HepG2 (cell line): Measurements from ENCODE around the gene NAXD. TPM values are rescaled to one million over a fixed set of nuclear protein-coding genes. Genes with fewer than 3 reads are reported as not detected.

Experiments used
- ATF2 ChIP-seq: sonication (generic); formaldehyde crosslinking; IDR thresholded peaks from 2 replicates; pipeline ENCODE4 v1.4.0; 2020; ENCODE audit warnings: missing genetic modification reagents
- ATF6 ChIP-seq: sonication (generic); formaldehyde crosslinking; conservative IDR thresholded peaks from 2 replicates; pipeline ENCODE4 v1.4.0; 2020; ENCODE audit warnings: missing genetic modification reagents
- BHLHE40 ChIP-seq: IDR thresholded peaks from 2 replicates; pipeline ENCODE4 v1.6.1; 2011; ENCODE audit warnings: low read length, improper control_type of control experiment
- CEBPB ChIP-seq: IDR thresholded peaks from 2 replicates; pipeline ENCODE4 v1.6.1; 2011; ENCODE audit warnings: low read depth, low read length, improper control_type of control experiment, borderline replicate concordance
- CREB1 ChIP-seq, 2 experiments: fragments of 450-650 bp in 1 of 2; IDR thresholded peaks; 2 replicates each; pipeline ENCODE4 v1.6.1; 2016 to 2017; ENCODE audit warnings: control low read depth in 1 of 2, mild to moderate bottlenecking in 1 of 2, missing compliant biosample characterization in 1 of 2, missing genetic modification characterization in 1 of 2
- FOXP4 ChIP-seq: sonication (generic); formaldehyde crosslinking; IDR thresholded peaks from 2 replicates; pipeline ENCODE4 v1.4.0; 2020; ENCODE audit warnings: missing genetic modification reagents
- KLF13 ChIP-seq: sonication (generic); formaldehyde crosslinking; IDR thresholded peaks from 2 replicates; pipeline ENCODE4 v1.4.0; 2020; ENCODE audit warnings: mild to moderate bottlenecking, missing genetic modification reagents
- LRRFIP1 ChIP-seq: sonication (generic); formaldehyde crosslinking; conservative IDR thresholded peaks from 2 replicates; pipeline ENCODE4 v1.4.0; 2020; ENCODE audit warnings: missing genetic modification reagents
- MXD4 ChIP-seq: IDR thresholded peaks from 2 replicates; pipeline ENCODE4 v1.6.1; 2016; ENCODE audit warnings: mild to moderate bottlenecking, missing biosample characterization, missing genetic modification reagents
- RBM22 ChIP-seq: fragments of 200-400 bp; formaldehyde crosslinking; optimal IDR thresholded peaks from 2 replicates; pipeline ENCODE3; 2017; ENCODE audit warnings: mild to moderate bottlenecking, low read length, moderate library complexity
- RFX1 ChIP-seq: fragments of 450-650 bp; IDR thresholded peaks from 2 replicates; pipeline ENCODE4 v1.6.1; 2017
- SIX4 ChIP-seq: sonication (generic); formaldehyde crosslinking; IDR thresholded peaks from 2 replicates; pipeline ENCODE4 v1.4.0; 2020; ENCODE audit warnings: missing genetic modification reagents
- ZBTB42 ChIP-seq: sonication (generic); formaldehyde crosslinking; IDR thresholded peaks from 2 replicates; pipeline ENCODE4 v1.5.0; 2020; ENCODE audit warnings: mild to moderate bottlenecking, missing genetic modification reagents
- ZMYM3 ChIP-seq: sonication (generic); formaldehyde crosslinking; IDR thresholded peaks from 2 replicates; pipeline ENCODE4 v1.5.1; 2020; ENCODE audit warnings: mild to moderate bottlenecking, missing genetic modification reagents
- ZNF234 ChIP-seq: sonication (generic); formaldehyde crosslinking; conservative IDR thresholded peaks from 2 replicates; pipeline ENCODE4 v1.5.1; 2020; ENCODE audit warnings: mild to moderate bottlenecking, missing genetic modification reagents
- ZNF605 ChIP-seq: sonication (generic); formaldehyde crosslinking; IDR thresholded peaks from 2 replicates; pipeline ENCODE4 v1.8.0; 2022; ENCODE audit warnings: mild to moderate bottlenecking, missing genetic modification reagents
- ZSCAN5A ChIP-seq: sonication (generic); formaldehyde crosslinking; IDR thresholded peaks from 2 replicates; pipeline ENCODE4 v1.8.0; 2022; ENCODE audit warnings: mild to moderate bottlenecking, missing genetic modification reagents, borderline replicate concordance
- ZSCAN9 ChIP-seq: IDR thresholded peaks from 2 replicates; pipeline ENCODE4 v1.6.1; 2016; ENCODE audit warnings: borderline replicate concordance
- polyA plus RNA-seq, 8 experiments: library from polyadenylated mRNA; depleted of rRNA in 3 of 8; stranded (reverse) in 7 of 8; unstranded in 1 of 8; fragments of >200 nt; fragmentation: Illumina TruSeq in 4 of 8; extraction: Trizol in 4 of 8; gene quantifications; 2 replicates each; pipeline versions ENCODE4 v1.2.1 to v1.2.3, GENCODE V29; 2011 to 2016; ENCODE audit warnings: low read depth in 4 of 8, missing spikeins in 1 of 8, mixed read lengths in 1 of 8; ENCODE audit not compliant: insufficient read depth in 1 of 8
- total RNA-seq, 5 experiments: library from RNA; depleted of rRNA; stranded (reverse); fragments of >200 nt; fragmentation: Illumina TruSeq; extraction: Trizol; gene quantifications; 2 replicates each; pipeline ENCODE4 v1.2.3, GENCODE V29; 2016; ENCODE audit warnings: low read depth in 1 of 5

The NAXD gene
- total and polyA plus RNA-seq, 2 of the 13 experiments (the other 11 are each of a cell fraction or from before 2014, with no cell fraction given) = 19.0 to 23.2 TPM

- TF ChIP-seq MXD4 (CRISPR knock-in tag) = no peak; the same call in 1 of the 2 replicates
- peak; percentile 50; the same call in 1 of the 2 replicates for TF ChIP-seq ZNF605 (CRISPR knock-in tag)
- TF ChIP-seq ATF6 (CRISPR knock-in tag) = no peak
- no peak for TF ChIP-seq FOXP4
- no peak for TF ChIP-seq ZNF234 (CRISPR knock-in tag)
- no peak for TF ChIP-seq LRRFIP1 (CRISPR knock-in tag)
- TF ChIP-seq SIX4 = peak; percentile 38; the same call in 1 of the 2 replicates
- TF ChIP-seq BHLHE40 = no peak
- TF ChIP-seq CEBPB = peak; percentile 83
- peak; percentile 39; the same call in 1 of the 2 replicates for TF ChIP-seq ZSCAN5A (CRISPR knock-in tag)
- no peak for TF ChIP-seq RBM22
- peak; percentile 78 for TF ChIP-seq ATF2 (CRISPR knock-in tag)
- TF ChIP-seq ZSCAN9 (CRISPR knock-in tag) = no peak
- peak; percentile 67 for TF ChIP-seq CREB1 (IDR thresholded peaks at IDR 0.05)
- peak; percentile 71 for TF ChIP-seq CREB1 (CRISPR knock-in tag; IDR thresholded peaks at IDR 0.05)
- no peak for TF ChIP-seq RFX1
- no peak for TF ChIP-seq KLF13 (CRISPR knock-in tag)
- TF ChIP-seq ZMYM3 (CRISPR knock-in tag) = no peak
- 0 out of 2 replicates have a peak, but pooled peaks have one; percentile 47 for TF ChIP-seq ZBTB42 (CRISPR knock-in tag)
Observed at GRCh38 chr13:110615322-110616102, at the start of gene NAXD (continued).
